ENCODE data around the gene HOMER2. TPM values are rescaled to one million over a fixed set of nuclear protein-coding genes. Genes with fewer than 3 reads are reported as not detected.

HOMER2 gene
- total and polyA plus RNA-seq, 11 donors = 15.2 to 60.5 (median 36.9) TPM

- TF ChIP-seq POLR2A (IDR thresholded peaks at IDR 0.05) = no peak
- TF ChIP-seq CTCF (IDR thresholded peaks at IDR 0.05) = no peak
- H3K27me3 ChIP-seq = no peaks in the 10 kb centered on the region
- DNase-seq = no peak
- 66 to 79% (median 73%) methylated on average over 4 to 8 of the region's 8 CpGs for WGBS, 4 donors
- H3K4me3 ChIP-seq = no peak overlapping the region
- H3K36me3 ChIP-seq = peaks cover 0 to 10% (median 0%) of the 10 kb centered on the region in 9 donors
- H3K9me3 ChIP-seq = peaks cover 0 to 5% (median 0%) of the 10 kb centered on the region in 12 donors
- no peak for ATAC-seq
- no peak overlapping the region for H3K27ac ChIP-seq
- intact Hi-C loops (cut with DNase I) = loop anchor here in 3 of 10 donors (2.0 to 5.0 kb wide), 2 partner anchors 153 to 155 kb away; no protein-coding TSS in a partner anchor
- peaks cover 0 to 16% (median 11%) of the 10 kb centered on the region in 12 donors for H3K4me1 ChIP-seq
Observed at GRCh38 chr15:82847703-82848102, 104.8 kb downstream of the HOMER2 start.

- TF ChIP-seq CTCF (IDR thresholded peaks at IDR 0.05) = no peak
- TF ChIP-seq POLR2A (IDR thresholded peaks at IDR 0.05) = no peak
- Histone ChIP-seq H3K27me3 (no peaks in the 10 kb centered on the region), H3K36me3 (peaks cover 0 to 10% (median 0%) of the 10 kb centered on the region in 9 donors), H3K27ac (no peak overlapping the region), H3K4me1 (peaks cover 0 to 16% (median 11%) of the 10 kb centered on the region in 12 donors), H3K4me3 (no peak overlapping the region), H3K9me3 (peaks cover 0 to 5% (median 0%) of the 10 kb centered on the region in 12 donors)
- no peak for DNase-seq
- intact Hi-C loops (cut with DNase I) = loop anchor here in 2 of 10 donors (5.0 kb wide), 1 partner anchor 156 kb away; no protein-coding TSS in a partner anchor
- no peak for ATAC-seq
- 89 to 96% (median 91%) methylated on average over 4 of the region's 4 CpGs for WGBS, 4 donors
Observed at GRCh38 chr15:82846621-82847020, 105.9 kb downstream of the HOMER2 start.

- no peak for ATAC-seq
- intact Hi-C loops (cut with DNase I) = loop anchor here in 2 of 10 donors (5.0 kb wide), 1 partner anchor 157 kb away; no protein-coding TSS in a partner anchor
- H3K4me3 ChIP-seq = no peak overlapping the region
- TF ChIP-seq POLR2A (IDR thresholded peaks at IDR 0.05) (no peak), CTCF (IDR thresholded peaks at IDR 0.05) (no peak)
- no peaks in the 10 kb centered on the region for H3K27me3 ChIP-seq
- WGBS, 4 donors = 70 to 81% (median 78%) methylated on average over 7 of the region's 7 CpGs
- peaks cover 0 to 4% (median 0%) of the 10 kb centered on the region in 9 donors for H3K36me3 ChIP-seq
- peaks cover 0 to 16% (median 11%) of the 10 kb centered on the region in 12 donors for H3K4me1 ChIP-seq
- no peak overlapping the region for H3K27ac ChIP-seq
- peaks cover 0 to 5% (median 0%) of the 10 kb centered on the region in 12 donors for H3K9me3 ChIP-seq
- no peak for DNase-seq
Observed at GRCh38 chr15:82845686-82846085, 106.8 kb downstream of the HOMER2 start.

GRCh38 chr15:82843566-82843965 is 109.0 kb downstream of the HOMER2 start:
- Histone ChIP-seq H3K36me3 (peaks cover 0 to 4% (median 0%) of the 10 kb centered on the region in 9 donors), H3K9me3 (peaks cover 0 to 11% (median 0%) of the 10 kb centered on the region in 12 donors), H3K27me3 (no peaks in the 10 kb centered on the region), H3K4me3 (no peak overlapping the region), H3K4me1 (peaks cover 0 to under 1% (median 0%) of the 10 kb centered on the region in 12 donors), H3K27ac (no peak overlapping the region)
- ATAC-seq (no peak), DNase-seq (no peak)
- intact Hi-C loops (cut with DNase I) = no loop called here
- no peak for TF ChIP-seq POLR2A (IDR thresholded peaks at IDR 0.05)
- TF ChIP-seq CTCF (IDR thresholded peaks at IDR 0.05) = no peak
- 86 to 90% (median 88%) methylated on average over 3 of the region's 3 CpGs for WGBS, 4 donors
